Liver (tissue), 9 donors: Measurements from ENCODE around the gene U2AF1L4. TPM values are rescaled to one million over a fixed set of nuclear protein-coding genes. Genes with fewer than 3 reads are reported as not detected.

Experiments
- DNase-seq: peaks from one replicate; pipeline ENCODE4 v3.0.0-alpha.2; 2017; ENCODE audit warnings: low spot score
- H3K27ac ChIP-seq, 2 donors: one replicate each; pipeline ENCODE4 v1.7.0; 2013; ENCODE audit warnings: inconsistent platforms in 2 of 2, low read length in 2 of 2, control low read depth in 1 of 2, low read depth in 1 of 2, mild to moderate bottlenecking in 1 of 2
- H3K27me3 ChIP-seq, 4 donors: one replicate each; pipeline versions ENCODE4 v1.6.1 to v1.7.0; 2013; ENCODE audit warnings: low read length in 3 of 4, inconsistent platforms in 1 of 4, mild to moderate bottlenecking in 1 of 4, moderate library complexity in 1 of 4; ENCODE audit not compliant: control insufficient read depth in 4 of 4, insufficient read depth in 4 of 4
- H3K36me3 ChIP-seq, 4 donors: one replicate each; pipeline versions ENCODE4 v1.6.1 to v1.7.0; 2013; ENCODE audit warnings: low read length in 3 of 4, mild to moderate bottlenecking in 3 of 4, low read depth in 1 of 4, moderate library complexity in 1 of 4; ENCODE audit not compliant: control insufficient read depth in 4 of 4, insufficient read depth in 3 of 4
- H3K4me1 ChIP-seq, 4 donors: one replicate each; pipeline versions ENCODE4 v1.6.1 to v1.7.0; 2013; ENCODE audit warnings: low read length in 3 of 4, mild to moderate bottlenecking in 3 of 4, moderate library complexity in 1 of 4; ENCODE audit not compliant: control insufficient read depth in 4 of 4, insufficient read depth in 4 of 4
- H3K4me3 ChIP-seq, 3 donors: one replicate each; pipeline versions ENCODE4 v1.6.1 to v1.7.0; 2013; ENCODE audit warnings: low read length in 3 of 3, control low read depth in 1 of 3, low read depth in 1 of 3, mild to moderate bottlenecking in 1 of 3
- H3K9ac ChIP-seq, 2 donors: one replicate each; pipeline ENCODE4 v1.7.0; 2013; ENCODE audit warnings: low read length in 2 of 2, mild to moderate bottlenecking in 2 of 2, moderate library complexity in 2 of 2, control low read depth in 1 of 2, low read depth in 1 of 2
- H3K9me3 ChIP-seq, 4 donors: one replicate each; pipeline versions ENCODE4 v1.6.1 to v1.7.0; 2013; ENCODE audit warnings: low read length in 3 of 4; ENCODE audit not compliant: control insufficient read depth in 4 of 4
- EGR1 ChIP-seq, 2 donors: IDR thresholded peaks; 2 replicates each; pipeline ENCODE4 v1.6.1; 2016 to 2018; ENCODE audit warnings: antibody characterized with exemption in 2 of 2, low read depth in 2 of 2
- FOXA1 ChIP-seq: IDR thresholded peaks from 2 replicates; pipeline ENCODE4 v1.6.1; 2016; ENCODE audit warnings: antibody characterized with exemption
- FOXA2 ChIP-seq: IDR thresholded peaks from 2 replicates; pipeline ENCODE4 v1.6.1; 2016; ENCODE audit warnings: antibody characterized with exemption
- GABPA ChIP-seq, 2 donors: IDR thresholded peaks in 1 of 2; conservative IDR thresholded peaks in 1 of 2; 2 replicates each; pipeline ENCODE4 v1.6.1; 2016; ENCODE audit warnings: antibody characterized with exemption in 2 of 2, mild to moderate bottlenecking in 1 of 2, moderate library complexity in 1 of 2
- HNF4A ChIP-seq, 2 donors: conservative IDR thresholded peaks; 2 replicates each; pipeline ENCODE4 v1.6.1; 2016; ENCODE audit warnings: antibody characterized with exemption in 2 of 2, mild to moderate bottlenecking in 2 of 2
- HNF4G ChIP-seq: IDR thresholded peaks from 2 replicates; pipeline ENCODE4 v1.6.1; 2016; ENCODE audit warnings: antibody characterized with exemption
- JUND ChIP-seq, 2 donors: IDR thresholded peaks; 2 replicates each; pipeline ENCODE4 v1.6.1; 2016; ENCODE audit warnings: antibody characterized with exemption in 2 of 2
- NR2F2 ChIP-seq: IDR thresholded peaks from 2 replicates; pipeline ENCODE4 v1.6.1; 2016; ENCODE audit warnings: antibody characterized with exemption
- RAD21 ChIP-seq, 2 donors: IDR thresholded peaks; 2 replicates each; pipeline ENCODE4 v1.6.1; 2016; ENCODE audit warnings: antibody characterized with exemption in 2 of 2, mild to moderate bottlenecking in 2 of 2
- REST ChIP-seq: IDR thresholded peaks from 2 replicates; pipeline ENCODE4 v1.6.1; 2016; ENCODE audit warnings: antibody characterized with exemption, mild to moderate bottlenecking
- RXRA ChIP-seq, 2 donors: IDR thresholded peaks; 2 replicates each; pipeline ENCODE4 v1.6.1; 2017 to 2018; ENCODE audit warnings: antibody characterized with exemption in 2 of 2, mild to moderate bottlenecking in 1 of 2
- SP1 ChIP-seq: IDR thresholded peaks from 2 replicates; pipeline ENCODE4 v1.6.1; 2018; ENCODE audit warnings: antibody characterized with exemption, mild to moderate bottlenecking
- TAF1 ChIP-seq: conservative IDR thresholded peaks from 2 replicates; pipeline ENCODE4 v1.6.1; 2016; ENCODE audit warnings: antibody characterized with exemption, mild to moderate bottlenecking
- YY1 ChIP-seq: IDR thresholded peaks from 2 replicates; pipeline ENCODE4 v1.6.1; 2016; ENCODE audit warnings: antibody characterized with exemption, mild to moderate bottlenecking
- ZBTB33 ChIP-seq: IDR thresholded peaks from 2 replicates; pipeline ENCODE4 v1.6.1; 2016; ENCODE audit warnings: antibody characterized with exemption
- WGBS: extraction: QIAGEN DNeasy Blood & Tissue Kit; methylation state at CpG from one replicate; pipeline ENCODE4 v1.1.7; 2013; 5-methylcytosine and 5-hydroxymethylcytosine counted together
- polyA plus RNA-seq, 2 donors: library from polyadenylated mRNA; stranded (reverse) in 1 of 2; unstranded in 1 of 2; fragments of 200-250 nt in 1 of 2; fragments of >200 nt in 1 of 2; fragmentation: Nextera tagmentation in 1 of 2; extraction: Ambion mirVana in 1 of 2; gene quantifications; one replicate each; pipeline versions ENCODE4 v1.2.1 to v1.2.3, GENCODE V29; 2013 to 2015
- total RNA-seq, 2 donors: library from RNA; depleted of rRNA; stranded (reverse); fragments of >200 nt; gene quantifications; one replicate each; pipeline ENCODE4 v1.2.3, GENCODE V29; 2014
- TF ChIP-seq, protein P1 (sequence below): IDR thresholded peaks from 2 replicates; pipeline ENCODE4 v1.6.1; 2016; ENCODE audit warnings: antibody characterized with exemption
- TF ChIP-seq, protein P2 (sequence below): fragments of 150-350 bp; IDR thresholded peaks from 2 replicates; pipeline ENCODE4 v1.5.1; 2017; ENCODE audit warnings: improper control_type of control experiment, low read depth, low read length; ENCODE audit not compliant: missing input control
- TF ChIP-seq, protein P3 (sequence below): IDR thresholded peaks from 2 replicates; pipeline ENCODE4 v1.6.1; 2016; ENCODE audit warnings: antibody characterized with exemption
- donor health status: healthy.
- donor health status: healthy.
- donor health status: healthy.
- donor health status: healthy.
- donor health status: healthy.

U2AF1L4 gene
- total and polyA plus RNA-seq, 4 donors, result 4.5 to 36.5 (median 13.4) TPM

DNA sequence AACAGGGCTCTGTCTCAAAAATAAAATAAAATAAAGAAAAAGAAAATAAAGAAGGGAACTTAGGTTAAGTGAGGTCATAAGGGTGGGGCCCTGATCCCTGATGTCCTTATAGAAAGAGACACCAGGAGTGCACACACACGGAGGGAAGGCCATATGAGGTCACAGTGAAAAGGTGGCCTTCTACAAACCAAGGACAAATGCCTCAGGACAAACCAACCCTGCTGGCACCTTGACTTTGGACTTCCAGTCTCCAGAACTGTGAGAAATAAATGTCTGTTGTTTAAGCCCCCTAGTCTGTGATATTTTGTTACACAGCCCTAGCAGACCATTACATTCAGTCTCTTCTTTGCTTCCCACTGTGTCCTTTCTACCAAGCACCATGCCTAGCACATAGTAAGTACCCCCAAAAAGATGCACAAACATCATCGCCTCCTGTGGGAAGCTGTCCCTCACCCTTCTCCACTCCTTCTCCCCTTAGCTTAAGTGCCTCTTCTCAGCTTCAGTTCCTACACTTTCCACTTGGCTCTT, 49.3 kb downstream of the U2AF1L4 start:
- WGBS, result 82% methylated on average over 2 of the region's 2 CpGs
- Histone ChIP-seq H3K36me3 (no peaks in the 10 kb centered on the region), H3K27ac (no peak overlapping the region), H3K27me3 (no peaks in the 10 kb centered on the region), H3K9ac (no peak overlapping the region), H3K4me1 (no peaks in the 10 kb centered on the region), H3K4me3 (no peak overlapping the region), H3K9me3 (no peaks in the 10 kb centered on the region)
- no peak for TF ChIP-seq JUND (IDR thresholded peaks at IDR 0.05)
- no peak for TF ChIP-seq HNF4G
- no peak for TF ChIP-seq TAF1
- no peak for TF ChIP-seq FOXA1
- TF ChIP-seq RXRA (IDR thresholded peaks at IDR 0.05), result no peak
- no peak for TF ChIP-seq REST
- TF ChIP-seq, protein P1, sequence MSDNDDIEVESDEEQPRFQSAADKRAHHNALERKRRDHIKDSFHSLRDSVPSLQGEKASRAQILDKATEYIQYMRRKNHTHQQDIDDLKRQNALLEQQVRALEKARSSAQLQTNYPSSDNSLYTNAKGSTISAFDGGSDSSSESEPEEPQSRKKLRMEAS, result no peak
- TF ChIP-seq GABPA (IDR thresholded peaks at IDR 0.05 in 1 of 2, conservative IDR thresholded peaks at IDR 0.05 in 1 of 2), result no peak
- no peak for TF ChIP-seq EGR1 (IDR thresholded peaks at IDR 0.05; ENCODE audit: low read depth in 2 of 2)
- no peak for TF ChIP-seq SP1
- no peak for TF ChIP-seq FOXA2
- TF ChIP-seq HNF4A (conservative IDR thresholded peaks at IDR 0.05), result no peak
- TF ChIP-seq RAD21 (IDR thresholded peaks at IDR 0.05), result no peak
- TF ChIP-seq YY1, result no peak
- no peak for DNase-seq

GRCh38 chr19:35693835-35694599, 51.2 kb downstream of the U2AF1L4 start:
- H3K4me1 ChIP-seq, result no peaks in the 10 kb centered on the region
- no peaks in the 10 kb centered on the region for H3K36me3 ChIP-seq
- H3K27me3 ChIP-seq, result no peaks in the 10 kb centered on the region
- no peak overlapping the region for H3K9ac ChIP-seq
- no peaks in the 10 kb centered on the region for H3K9me3 ChIP-seq
- H3K27ac ChIP-seq, result no peak overlapping the region
- TF ChIP-seq TAF1 (no peak), JUND (IDR thresholded peaks at IDR 0.05) (no peak), ZBTB33 (no peak), NR2F2 (peak; percentile 33), GABPA (IDR thresholded peaks at IDR 0.05 in 1 of 2, conservative IDR thresholded peaks at IDR 0.05 in 1 of 2) (no peak), FOXA2 (peak; percentile 24), HNF4G (no peak), SP1 (peak; percentile 26), FOXA1 (no peak), YY1 (no peak), HNF4A (conservative IDR thresholded peaks at IDR 0.05) (no peak), EGR1 (IDR thresholded peaks at IDR 0.05; ENCODE audit: low read depth in 2 of 2) (no peak), RAD21 (IDR thresholded peaks at IDR 0.05) (peak; percentile 97 to 99), RXRA (IDR thresholded peaks at IDR 0.05) (peak; percentile 34 to 45), REST (peak; percentile 21)
- TF ChIP-seq, protein P1, result no peak
- TF ChIP-seq, protein P2, sequence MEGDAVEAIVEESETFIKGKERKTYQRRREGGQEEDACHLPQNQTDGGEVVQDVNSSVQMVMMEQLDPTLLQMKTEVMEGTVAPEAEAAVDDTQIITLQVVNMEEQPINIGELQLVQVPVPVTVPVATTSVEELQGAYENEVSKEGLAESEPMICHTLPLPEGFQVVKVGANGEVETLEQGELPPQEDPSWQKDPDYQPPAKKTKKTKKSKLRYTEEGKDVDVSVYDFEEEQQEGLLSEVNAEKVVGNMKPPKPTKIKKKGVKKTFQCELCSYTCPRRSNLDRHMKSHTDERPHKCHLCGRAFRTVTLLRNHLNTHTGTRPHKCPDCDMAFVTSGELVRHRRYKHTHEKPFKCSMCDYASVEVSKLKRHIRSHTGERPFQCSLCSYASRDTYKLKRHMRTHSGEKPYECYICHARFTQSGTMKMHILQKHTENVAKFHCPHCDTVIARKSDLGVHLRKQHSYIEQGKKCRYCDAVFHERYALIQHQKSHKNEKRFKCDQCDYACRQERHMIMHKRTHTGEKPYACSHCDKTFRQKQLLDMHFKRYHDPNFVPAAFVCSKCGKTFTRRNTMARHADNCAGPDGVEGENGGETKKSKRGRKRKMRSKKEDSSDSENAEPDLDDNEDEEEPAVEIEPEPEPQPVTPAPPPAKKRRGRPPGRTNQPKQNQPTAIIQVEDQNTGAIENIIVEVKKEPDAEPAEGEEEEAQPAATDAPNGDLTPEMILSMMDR, result peak; percentile 99
- TF ChIP-seq, protein P3, sequence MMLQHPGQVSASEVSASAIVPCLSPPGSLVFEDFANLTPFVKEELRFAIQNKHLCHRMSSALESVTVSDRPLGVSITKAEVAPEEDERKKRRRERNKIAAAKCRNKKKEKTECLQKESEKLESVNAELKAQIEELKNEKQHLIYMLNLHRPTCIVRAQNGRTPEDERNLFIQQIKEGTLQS, result no peak
- no peak overlapping the region for H3K4me3 ChIP-seq
- peak; percentile 87 for DNase-seq
- WGBS, result 49% methylated on average over 8 of the region's 8 CpGs
